HG03354 (cell line): Measurements from ENCODE around the gene AP4B1.

Experiments used
- ATAC-seq: cut with Tn5 transposase; IDR thresholded peaks from one replicate; pipeline ENCODE4 v1.9.1; 2021; ENCODE audit warnings: mild to moderate bottlenecking; ENCODE audit not compliant: unreplicated experiment, poor library complexity, severe bottlenecking

The AP4B1 gene

GRCh38 chr1:113899111-113899510 lies 5.5 kb downstream of the AP4B1 start:
- ATAC-seq = no peak

- ATAC-seq = no peak
Measured at GRCh38 chr1:113898241-113898814, 6.3 kb downstream of the AP4B1 start.

- no peak for ATAC-seq
Measured at GRCh38 chr1:113895961-113896360, 8.6 kb downstream of the AP4B1 start.

GRCh38 chr1:113895098-113895497 lies 9.5 kb downstream of the AP4B1 start:
- no peak for ATAC-seq

- no peak for ATAC-seq
Measured at GRCh38 chr1:113893267-113893666, 11.3 kb downstream of the AP4B1 start.

GRCh38 chr1:113891631-113892220 lies 12.9 kb downstream of the AP4B1 start:
- ATAC-seq = no peak

GRCh38 chr1:113890816-113891215 lies 13.8 kb downstream of the AP4B1 start:
- no peak for ATAC-seq

GRCh38 chr1:113887402-113888175 lies 17.0 kb downstream of the AP4B1 start, which contains the start of gene BCL2L15:
TSS of gene BCL2L15 (minus strand) at chr1:113887581. CDS start at chr1:113887375, 206 bp downstream.
- ATAC-seq = no peak

- ATAC-seq = no peak
Measured at GRCh38 chr1:113886417-113887401, 17.9 kb downstream of the AP4B1 start.

GRCh38 chr1:113881661-113882060 lies 22.9 kb downstream of the AP4B1 start:
- ATAC-seq = no peak

- ATAC-seq = no peak
Measured at GRCh38 chr1:113879739-113880038, 24.9 kb downstream of the AP4B1 start.

- ATAC-seq = no peak
Measured at GRCh38 chr1:113876176-113876575, 28.4 kb downstream of the AP4B1 start.

- ATAC-seq = peak; percentile 56
Measured at GRCh38 chr1:113875714-113876113, 28.9 kb downstream of the AP4B1 start.

- ATAC-seq = peak; percentile 36
Measured at GRCh38 chr1:113874012-113874879, 30.4 kb downstream of the AP4B1 start.

- ATAC-seq = peak; percentile 5
Measured at GRCh38 chr1:113872219-113872935, 32.2 kb downstream of the AP4B1 start.

- ATAC-seq = peak; percentile 91
Measured at GRCh38 chr1:113871597-113872113, 32.9 kb downstream of the AP4B1 start, which contains the start of gene PTPN22. TSS of gene PTPN22 (minus strand) at chr1:113871712.

GRCh38 chr1:113870778-113871177 lies 33.8 kb downstream of the AP4B1 start:
- no peak for ATAC-seq

GRCh38 chr1:113868387-113869083 lies 36.1 kb downstream of the AP4B1 start:
- no peak for ATAC-seq
